Testis (tissue), 2 donors: ENCODE measurements around the gene CP.

ENCODE experiments used
- CTCF ChIP-seq, 3 experiments: fragments of 450-650 bp in 2 of 3; fragments of 200-600 bp in 1 of 3; sonication (generic) in 1 of 3; IDR thresholded peaks; one replicate each; pipeline ENCODE4 v1.5.1; 2016 to 2019; ENCODE audit warnings: antibody characterized with exemption in 3 of 3, mild to moderate bottlenecking in 2 of 3, moderate library complexity in 1 of 3
- POLR2A ChIP-seq: fragments of 450-650 bp; IDR thresholded peaks from one replicate; pipeline ENCODE4 v1.6.1; 2017; ENCODE audit warnings: antibody characterized with exemption, mild to moderate bottlenecking, moderate library complexity

- TF ChIP-seq POLR2A (no peak), CTCF (IDR thresholded peaks at IDR 0.05) (no peak)
Measured at GRCh38 chr3:149245738-149246451, 24.3 kb upstream of the CP start.
